SK-N-SH treated with all-trans-retinoic acid at 6 μM for 48 hours (cell line): ENCODE measurements around the gene MAPK7.

Experiments used
- ATAC-seq: fragments of 200-7000 bp; cut with Tn5 transposase; 3 replicates; pipeline ENCODE4 v1.9.1; 2020; ENCODE audit warnings: mild to moderate bottlenecking, moderate library complexity
- BACH2 ChIP-seq: fragments of 250-450 bp; sonication (Bioruptor Pico); IDR thresholded peaks from 2 replicates; pipeline ENCODE4 v1.9.0; 2021; ENCODE audit warnings: mild to moderate bottlenecking, borderline replicate concordance
- CSDC2 ChIP-seq: fragments of 250-450 bp; sonication (Bioruptor Pico); IDR thresholded peaks from 2 replicates; pipeline ENCODE4 v1.5.0; 2020; ENCODE audit warnings: mild to moderate bottlenecking, moderate library complexity
- ESRRG ChIP-seq: fragments of 250-450 bp; sonication (Bioruptor Pico); IDR thresholded peaks from 2 replicates; pipeline ENCODE4 v1.6.1; 2021; ENCODE audit warnings: mild to moderate bottlenecking
- ISL1 ChIP-seq: fragments of 250-450 bp; sonication (Bioruptor Pico); IDR thresholded peaks from 2 replicates; pipeline ENCODE4 v2.1.2; 2022; ENCODE audit warnings: mild to moderate bottlenecking, moderate library complexity
- PATZ1 ChIP-seq: fragments of 250-450 bp; sonication (Bioruptor Pico); IDR thresholded peaks from 2 replicates; pipeline ENCODE4 v1.8.0; 2020; ENCODE audit warnings: mild to moderate bottlenecking, moderate library complexity, borderline replicate concordance
- POU6F1 ChIP-seq: fragments of 250-450 bp; sonication (Bioruptor Pico); IDR thresholded peaks from 2 replicates; pipeline ENCODE4 v1.8.0; 2021; ENCODE audit warnings: low read depth, mild to moderate bottlenecking, moderate library complexity, borderline replicate concordance
- PPARA ChIP-seq: fragments of 250-450 bp; sonication (Bioruptor Pico); IDR thresholded peaks from 2 replicates; pipeline ENCODE4 v1.5.0; 2020; ENCODE audit warnings: mild to moderate bottlenecking, borderline replicate concordance
- RARB ChIP-seq: fragments of 250-450 bp; sonication (Bioruptor Pico); IDR thresholded peaks from 2 replicates; pipeline ENCODE4 v1.8.0; 2021; ENCODE audit warnings: mild to moderate bottlenecking, moderate library complexity
- TOX ChIP-seq: fragments of 250-450 bp; sonication (Bioruptor Pico); IDR thresholded peaks from 2 replicates; pipeline ENCODE4 v1.8.0; 2021; ENCODE audit warnings: mild to moderate bottlenecking, moderate library complexity, borderline replicate concordance
- TSHZ2 ChIP-seq: fragments of 250-450 bp; sonication (Bioruptor Pico); IDR thresholded peaks from 2 replicates; pipeline ENCODE4 v1.5.0; 2020; ENCODE audit warnings: mild to moderate bottlenecking, moderate library complexity
- ZC3H10 ChIP-seq: fragments of 250-450 bp; sonication (Bioruptor Pico); IDR thresholded peaks from 2 replicates; pipeline ENCODE4 v1.5.1; 2021; ENCODE audit warnings: mild to moderate bottlenecking, moderate library complexity
- ZFP3 ChIP-seq: fragments of 250-450 bp; sonication (Bioruptor Pico); IDR thresholded peaks from 2 replicates; pipeline ENCODE4 v1.5.0; 2020; ENCODE audit warnings: mild to moderate bottlenecking, moderate library complexity
- ZFP30 ChIP-seq: fragments of 450-650 bp; formaldehyde crosslinking; IDR thresholded peaks from 2 replicates; pipeline ENCODE4 v1.5.0; 2022; ENCODE audit warnings: mild to moderate bottlenecking, moderate library complexity
- ZNF70 ChIP-seq: fragments of 450-650 bp; formaldehyde crosslinking; IDR thresholded peaks from 2 replicates; pipeline ENCODE4 v1.5.0; 2020; ENCODE audit warnings: mild to moderate bottlenecking, moderate library complexity
- ZNF8 ChIP-seq: fragments of 450-650 bp; formaldehyde crosslinking; IDR thresholded peaks from 2 replicates; pipeline ENCODE4 v1.5.0; 2020; ENCODE audit warnings: mild to moderate bottlenecking, moderate library complexity

Gene MAPK7

GRCh38 chr17:19415311-19415710 lies 37.0 kb downstream of the MAPK7 start (continued):
- no peak for TF ChIP-seq POU6F1 (CRISPR knock-in tag)
- TF ChIP-seq PPARA (CRISPR knock-in tag): no peak
- no peak for TF ChIP-seq CSDC2 (CRISPR knock-in tag)
- no peak for TF ChIP-seq ZNF70 (CRISPR knock-in tag)

- no peak for TF ChIP-seq ZC3H10 (CRISPR knock-in tag)
- no peak for TF ChIP-seq CSDC2 (CRISPR knock-in tag)
- no peak for TF ChIP-seq PATZ1 (CRISPR knock-in tag)
- TF ChIP-seq RARB (CRISPR knock-in tag): no peak
- TF ChIP-seq ZFP30 (CRISPR knock-in tag): no peak
- no peak for TF ChIP-seq PPARA (CRISPR knock-in tag)
- ATAC-seq: no peak
Observed at GRCh38 chr17:19415806-19416775, 37.8 kb downstream of the MAPK7 start.

- TF ChIP-seq ZNF70 (CRISPR knock-in tag): no peak
- TF ChIP-seq ZNF8 (CRISPR knock-in tag): no peak
- no peak for TF ChIP-seq CSDC2 (CRISPR knock-in tag)
- no peak for TF ChIP-seq BACH2 (CRISPR knock-in tag)
- no peak for TF ChIP-seq ZFP30 (CRISPR knock-in tag)
- TF ChIP-seq ESRRG: no peak
- ATAC-seq: no peak; the same call in 2 of the 3 replicates
Observed at GRCh38 chr17:19417611-19418010, 39.3 kb downstream of the MAPK7 start.

GRCh38 chr17:19418251-19418992 lies 40.1 kb downstream of the MAPK7 start:
- peak; percentile 43 for ATAC-seq

More at GRCh38 chr17:19418251-19418992, 40.1 kb downstream of the MAPK7 start:
- no peak for TF ChIP-seq ISL1 (CRISPR knock-in tag)
- no peak for TF ChIP-seq ZFP3
- no peak for TF ChIP-seq TOX
- no peak for TF ChIP-seq POU6F1 (CRISPR knock-in tag)
- TF ChIP-seq TSHZ2 (CRISPR knock-in tag): no peak
- TF ChIP-seq ZNF70 (CRISPR knock-in tag): no peak
- no peak for TF ChIP-seq PPARA (CRISPR knock-in tag)
- TF ChIP-seq, all 23 proteins: peak for 0
